Left lung (tissue), 10 donors: Measurements from ENCODE around the gene MAGI1. TPM values are rescaled to one million over a fixed set of nuclear protein-coding genes. Genes with fewer than 3 reads are reported as not detected.

ENCODE experiments used
- ATAC-seq: fragments of 200-7000 bp; cut with Tn5 transposase; one replicate; pipeline ENCODE4 v1.9.1; 2020; ENCODE audit warnings: moderate library complexity
- DNase-seq, 4 donors: peaks; one replicate each; pipeline ENCODE4 v3.0.0-alpha.2; 2013 to 2020
- H3K27ac ChIP-seq, 2 donors: fragments of 200-600 bp; sonication (generic) in 1 of 2; one replicate each; pipeline versions ENCODE4 v1.5.0 to v1.8.0; 2020 to 2021
- H3K27me3 ChIP-seq, 2 donors: fragments of 200-600 bp; sonication (generic) in 1 of 2; one replicate each; pipeline versions ENCODE4 v1.5.0 to v1.8.0; 2020 to 2021
- H3K36me3 ChIP-seq, 2 donors: fragments of 200-600 bp; sonication (generic) in 1 of 2; one replicate each; pipeline versions ENCODE4 v1.5.0 to v1.8.0; 2020 to 2021
- H3K4me1 ChIP-seq, 2 donors: fragments of 200-600 bp; one replicate each; pipeline ENCODE4 v1.8.0; 2021
- H3K4me3 ChIP-seq, 2 donors: fragments of 200-600 bp; sonication (generic) in 1 of 2; one replicate each; pipeline versions ENCODE4 v1.5.0 to v1.8.0; 2020 to 2021; ENCODE audit warnings: mild to moderate bottlenecking in 1 of 2
- H3K9me3 ChIP-seq, 2 donors: fragments of 200-600 bp; sonication (generic) in 1 of 2; one replicate each; pipeline versions ENCODE4 v1.5.0 to v1.8.0; 2020 to 2021
- intact Hi-C, 2 donors: fragments of 100-400 bp; cut with DNase I; formaldehyde crosslinking; loops; one replicate each; pipeline versions ENCODE4 v1.11.2 to v1.14.2; 2022
- polyA plus RNA-seq, 6 donors: library from polyadenylated mRNA; unstranded; fragments of 120-200 nt; gene quantifications; one replicate each; pipeline ENCODE4 v1.2.1, GENCODE V29; 2013; ENCODE audit not compliant: insufficient read length in 6 of 6
- total RNA-seq, 2 donors: library from RNA; stranded (reverse); fragmentation: NEBNext Ultra II Directional; extraction: Animal tissue kit (Norgen Biotek cat#: 25700); gene quantifications; one replicate each; pipeline ENCODE4 v1.2.1, GENCODE V29; 2021
- TF ChIP-seq, protein P1 (sequence below), 2 donors: fragments of 200-600 bp; sonication (generic) in 1 of 2; IDR thresholded peaks; one replicate each; pipeline versions ENCODE4 v1.5.0 to v1.8.0; 2021; ENCODE audit warnings: antibody characterized with exemption in 2 of 2
- donor health status: DM: no; HTN: yes; CAD: no.
- donor health status: DM: no; HTN: no; CAD: no.

The MAGI1 gene
- total and polyA plus RNA-seq, 8 donors: 25.4 to 32.0 (median 28.7) TPM

DNA sequence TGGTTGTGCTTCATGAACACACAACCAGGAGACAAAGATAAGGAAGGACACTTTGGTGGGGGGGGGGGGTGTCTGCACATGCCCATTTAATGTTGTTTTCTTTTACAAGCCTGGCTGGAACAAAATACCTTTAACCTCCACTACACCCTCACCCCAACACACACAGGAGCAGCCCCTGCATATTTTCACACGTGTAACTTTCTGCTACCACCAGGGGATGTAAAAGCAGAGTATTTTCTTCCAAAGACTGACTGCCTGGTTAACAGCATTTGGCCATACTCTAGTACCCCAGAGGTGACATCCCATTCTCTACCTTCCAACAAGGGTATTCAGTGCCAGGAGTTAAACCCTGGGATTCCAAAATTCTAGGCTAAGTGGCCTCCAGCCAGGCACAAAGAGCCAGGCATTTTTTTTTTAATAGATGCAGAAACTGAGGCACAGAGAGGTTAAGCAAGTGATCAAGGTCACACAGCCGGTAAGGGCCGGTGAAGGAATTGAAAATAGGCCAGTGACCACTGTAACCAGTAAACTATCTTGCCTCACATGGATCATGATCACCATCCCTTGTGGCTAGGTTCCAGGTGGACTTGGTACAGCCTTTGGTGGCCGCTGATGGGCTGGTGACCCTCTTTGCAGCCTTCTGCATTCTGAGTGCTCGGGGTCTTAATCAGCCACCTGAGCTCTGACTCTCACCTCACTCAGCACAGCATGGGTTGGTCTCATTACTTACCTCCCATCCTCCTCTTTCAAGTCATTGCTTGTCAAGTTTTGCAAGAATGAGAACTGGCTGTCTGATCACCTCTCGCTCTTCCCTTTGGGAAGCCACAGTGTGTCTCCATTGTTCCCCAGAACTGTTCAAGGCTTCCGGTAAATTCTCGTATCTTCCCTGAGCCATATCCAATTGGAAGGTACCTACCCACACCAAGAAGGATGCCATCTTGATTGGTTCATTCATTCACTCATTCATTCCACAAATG, 20.4 kb downstream of the MAGI1 start:
- Histone ChIP-seq H3K4me1 (no peaks in the 10 kb centered on the region), H3K4me3 (no peak overlapping the region), H3K36me3 (no peaks in the 10 kb centered on the region), H3K27me3 (no peaks in the 10 kb centered on the region), H3K9me3 (no peaks in the 10 kb centered on the region), H3K27ac (no peak overlapping the region)
- TF ChIP-seq, protein P1, sequence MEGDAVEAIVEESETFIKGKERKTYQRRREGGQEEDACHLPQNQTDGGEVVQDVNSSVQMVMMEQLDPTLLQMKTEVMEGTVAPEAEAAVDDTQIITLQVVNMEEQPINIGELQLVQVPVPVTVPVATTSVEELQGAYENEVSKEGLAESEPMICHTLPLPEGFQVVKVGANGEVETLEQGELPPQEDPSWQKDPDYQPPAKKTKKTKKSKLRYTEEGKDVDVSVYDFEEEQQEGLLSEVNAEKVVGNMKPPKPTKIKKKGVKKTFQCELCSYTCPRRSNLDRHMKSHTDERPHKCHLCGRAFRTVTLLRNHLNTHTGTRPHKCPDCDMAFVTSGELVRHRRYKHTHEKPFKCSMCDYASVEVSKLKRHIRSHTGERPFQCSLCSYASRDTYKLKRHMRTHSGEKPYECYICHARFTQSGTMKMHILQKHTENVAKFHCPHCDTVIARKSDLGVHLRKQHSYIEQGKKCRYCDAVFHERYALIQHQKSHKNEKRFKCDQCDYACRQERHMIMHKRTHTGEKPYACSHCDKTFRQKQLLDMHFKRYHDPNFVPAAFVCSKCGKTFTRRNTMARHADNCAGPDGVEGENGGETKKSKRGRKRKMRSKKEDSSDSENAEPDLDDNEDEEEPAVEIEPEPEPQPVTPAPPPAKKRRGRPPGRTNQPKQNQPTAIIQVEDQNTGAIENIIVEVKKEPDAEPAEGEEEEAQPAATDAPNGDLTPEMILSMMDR (IDR thresholded peaks at IDR 0.05): no peak
- ATAC-seq (no peak), DNase-seq (no peak)
- intact Hi-C loops: no loop called here

DNA sequence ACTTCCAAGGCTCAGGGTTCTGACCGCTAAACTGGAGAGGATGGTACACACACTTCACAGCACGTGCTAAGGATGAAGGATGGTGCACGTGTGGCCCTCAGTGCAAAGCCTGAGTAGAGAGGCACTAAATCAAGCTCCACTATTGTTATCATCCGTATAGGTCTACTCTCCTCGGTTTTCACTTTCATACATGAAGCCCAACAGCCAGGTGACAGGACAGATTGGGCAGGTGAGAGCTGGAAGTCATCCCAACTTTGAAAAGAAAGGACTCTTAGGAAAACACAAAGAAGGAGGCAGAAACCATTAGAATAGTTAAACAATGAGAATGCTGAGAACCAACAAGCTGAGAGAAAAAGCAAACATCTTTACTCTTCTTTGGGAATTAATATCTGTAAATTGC, 21.1 kb downstream of the MAGI1 start:
- ATAC-seq: peak; percentile 33
- TF ChIP-seq, protein P1 (IDR thresholded peaks at IDR 0.05): no peak

DNA sequence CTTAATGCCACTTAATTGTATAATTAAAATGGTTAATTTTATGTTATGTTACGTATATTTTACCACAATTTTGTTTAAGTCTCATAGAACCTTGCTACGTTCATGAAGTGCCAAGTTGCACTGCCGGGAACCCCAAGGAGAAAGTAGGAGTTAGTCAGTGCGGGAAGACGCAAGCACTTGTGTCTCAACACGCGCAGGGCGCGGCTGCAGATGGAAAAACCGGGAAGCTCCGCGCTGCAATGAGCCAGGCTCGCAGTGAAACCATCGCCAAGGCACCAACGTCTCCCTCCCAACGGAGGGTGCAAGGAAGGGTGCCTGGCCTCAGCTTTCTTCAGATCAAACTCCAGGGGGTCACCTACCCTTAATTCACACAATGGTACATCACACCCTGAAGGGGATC, 21.6 kb downstream of the MAGI1 start:
- Histone ChIP-seq H3K27ac (no peak overlapping the region), H3K4me1 (no peaks in the 10 kb centered on the region), H3K9me3 (no peaks in the 10 kb centered on the region), H3K36me3 (no peaks in the 10 kb centered on the region), H3K27me3 (no peaks in the 10 kb centered on the region), H3K4me3 (no peak overlapping the region)
- TF ChIP-seq, protein P1 (IDR thresholded peaks at IDR 0.05): no peak
- ATAC-seq: no peak
- intact Hi-C loops: no loop called here
- no peak for DNase-seq

More for the DNA sequence above, 21.1 kb downstream of the MAGI1 start:
- no peak overlapping the region for H3K4me3 ChIP-seq
- no peak for DNase-seq
- H3K4me1 ChIP-seq: no peaks in the 10 kb centered on the region
- H3K36me3 ChIP-seq: no peaks in the 10 kb centered on the region
- no peaks in the 10 kb centered on the region for H3K27me3 ChIP-seq
- no peaks in the 10 kb centered on the region for H3K9me3 ChIP-seq
- no peak overlapping the region for H3K27ac ChIP-seq
- intact Hi-C loops: no loop called here

DNA sequence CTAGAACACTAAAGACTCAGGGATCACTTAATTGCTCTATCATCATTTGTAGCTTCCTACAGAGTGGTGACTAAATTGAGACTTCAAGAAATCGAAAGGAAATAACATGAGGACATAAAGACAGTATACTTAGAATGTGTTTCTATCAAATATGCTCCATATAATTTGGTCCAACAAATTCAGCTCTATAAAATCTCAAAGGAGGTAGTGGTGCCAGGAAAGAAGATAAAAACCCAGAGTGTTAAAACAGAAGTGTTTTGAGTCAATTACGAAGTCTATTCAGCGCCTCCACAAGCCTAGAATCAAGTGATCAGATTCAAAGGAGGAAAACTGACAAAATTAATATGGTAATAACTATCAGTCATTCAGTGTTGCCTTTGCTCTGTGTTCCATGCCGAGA, 22.9 kb downstream of the MAGI1 start:
- no peak for DNase-seq
- intact Hi-C loops: no loop called here
- Histone ChIP-seq H3K27me3 (no peaks in the 10 kb centered on the region), H3K9me3 (no peaks in the 10 kb centered on the region), H3K4me3 (no peak overlapping the region), H3K36me3 (no peaks in the 10 kb centered on the region), H3K4me1 (no peaks in the 10 kb centered on the region), H3K27ac (no peak overlapping the region)
- ATAC-seq: no peak
- TF ChIP-seq, protein P1 (IDR thresholded peaks at IDR 0.05): no peak

DNA sequence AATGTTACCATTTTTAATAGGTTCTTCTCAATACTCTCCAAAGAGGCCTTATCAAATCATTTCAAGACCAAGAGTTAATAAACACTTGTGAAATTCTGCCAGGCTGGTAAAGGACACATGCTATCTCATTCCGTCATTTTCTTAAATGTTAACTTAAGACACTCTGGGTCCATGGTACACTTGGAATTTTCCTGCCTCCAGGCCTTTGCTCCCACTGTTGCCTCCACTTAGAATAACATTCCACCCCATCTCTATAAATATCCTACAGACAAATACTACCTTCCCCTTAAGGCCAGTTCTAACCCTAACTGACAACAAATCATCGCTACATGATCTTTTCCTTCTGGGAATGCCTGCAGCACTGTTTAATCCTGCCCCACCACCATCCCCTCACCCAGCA, 24.1 kb downstream of the MAGI1 start:
- Histone ChIP-seq H3K9me3 (no peaks in the 10 kb centered on the region), H3K36me3 (no peaks in the 10 kb centered on the region), H3K4me1 (no peaks in the 10 kb centered on the region), H3K27me3 (no peaks in the 10 kb centered on the region), H3K4me3 (no peak overlapping the region), H3K27ac (no peak overlapping the region)
- intact Hi-C loops: no loop called here
- TF ChIP-seq, protein P1 (IDR thresholded peaks at IDR 0.05): no peak
- no peak for DNase-seq
- no peak for ATAC-seq
